ENCODE results near the gene IMPG1.

GRCh38 chr6:75997696-75998095 lies 74.8 kb downstream of the IMPG1 start:
- TF ChIP-seq CTCF (IDR thresholded peaks at IDR 0.05; ENCODE audit: low read length) (no peak), EZH2 (IDR thresholded peaks at IDR 0.05; ENCODE audit: borderline replicate concordance, low read length) (no peak)

Data from OCI-LY1 (cell line).